ENCODE data around the gene SLIT3. TPM values are rescaled to one million over a fixed set of nuclear protein-coding genes. Genes with fewer than 3 reads are reported as not detected.

SLIT3 gene
- polyA plus RNA-seq, 6 donors from 2014 or later = not detected

GRCh38 chr5:168809218-168809617, 491.7 kb downstream of the SLIT3 start:
- Mint-ChIP-seq H3K27ac (no peak overlapping the region), H3K36me3 (no peaks in the 10 kb centered on the region), H3K9me3 (peaks cover 0 to 2% (median 0%) of the 10 kb centered on the region in 7 donors), H3K4me1 (no peaks in the 10 kb centered on the region), H3K4me3 (no peak overlapping the region), H3K27me3 (peaks cover 4 to 9% (median 8%) of the 10 kb centered on the region in 3 donors)
- no peak for DNase-seq
- ATAC-seq (ENCODE audit: low read depth in 2 of 2) = no peak

- peaks cover 0 to 2% (median 0%) of the 10 kb centered on the region in 7 donors for H3K9me3 Mint-ChIP-seq
- ATAC-seq (ENCODE audit: low read depth in 2 of 2) = no peak
- no peaks in the 10 kb centered on the region for H3K4me1 Mint-ChIP-seq
- peaks cover 4 to 18% (median 8%) of the 10 kb centered on the region in 3 donors for H3K27me3 Mint-ChIP-seq
- H3K36me3 Mint-ChIP-seq = no peaks in the 10 kb centered on the region
- no peak for DNase-seq
- H3K4me3 Mint-ChIP-seq = no peak overlapping the region
- H3K27ac Mint-ChIP-seq = no peak overlapping the region
These were observed 492.8 kb downstream of the SLIT3 start for GRCh38 chr5:168808051-168808616.

GRCh38 chr5:168807287-168807686, 493.7 kb downstream of the SLIT3 start:
- Mint-ChIP-seq H3K4me3 (no peak overlapping the region), H3K27ac (no peak overlapping the region), H3K27me3 (peaks cover 4 to 18% (median 8%) of the 10 kb centered on the region in 3 donors), H3K4me1 (no peaks in the 10 kb centered on the region), H3K36me3 (no peaks in the 10 kb centered on the region), H3K9me3 (peaks cover 0 to 2% (median 0%) of the 10 kb centered on the region in 7 donors)
- DNase-seq (no peak), ATAC-seq (ENCODE audit: low read depth in 2 of 2) (no peak)

GRCh38 chr5:168803541-168803940, 497.4 kb downstream of the SLIT3 start:
- peaks cover 0 to 5% (median 0%) of the 10 kb centered on the region in 7 donors for H3K9me3 Mint-ChIP-seq
- no peak for DNase-seq
- no peaks in the 10 kb centered on the region for H3K36me3 Mint-ChIP-seq
- no peak overlapping the region for H3K4me3 Mint-ChIP-seq
- H3K27ac Mint-ChIP-seq = no peak overlapping the region
- ATAC-seq (ENCODE audit: low read depth in 2 of 2) = no peak
- H3K27me3 Mint-ChIP-seq = peaks cover 2 to 18% (median 9%) of the 10 kb centered on the region in 3 donors
- no peaks in the 10 kb centered on the region for H3K4me1 Mint-ChIP-seq

- Mint-ChIP-seq H3K4me3 (no peak overlapping the region), H3K4me1 (no peaks in the 10 kb centered on the region), H3K36me3 (no peaks in the 10 kb centered on the region), H3K9me3 (peaks cover 0 to 5% (median 0%) of the 10 kb centered on the region in 7 donors), H3K27ac (no peak overlapping the region), H3K27me3 (peaks cover 0 to 18% (median 9%) of the 10 kb centered on the region in 3 donors)
- DNase-seq (no peak), ATAC-seq (ENCODE audit: low read depth in 2 of 2) (no peak)
These were observed 498.6 kb downstream of the SLIT3 start for GRCh38 chr5:168802337-168802736.

GRCh38 chr5:168801567-168801966, 499.4 kb downstream of the SLIT3 start:
- ATAC-seq (ENCODE audit: low read depth in 2 of 2) (no peak), DNase-seq (no peak)
- H3K27me3 Mint-ChIP-seq = peaks cover 2 to 18% (median 13%) of the 10 kb centered on the region in 3 donors
- H3K36me3 Mint-ChIP-seq = no peaks in the 10 kb centered on the region
- H3K27ac Mint-ChIP-seq = no peak overlapping the region
- no peaks in the 10 kb centered on the region for H3K4me1 Mint-ChIP-seq
- no peak overlapping the region for H3K4me3 Mint-ChIP-seq
- peaks cover 0 to 5% (median 0%) of the 10 kb centered on the region in 7 donors for H3K9me3 Mint-ChIP-seq

- Mint-ChIP-seq H3K27me3 (peaks cover 6 to 18% (median 11%) of the 10 kb centered on the region in 3 donors), H3K9me3 (peaks cover 0 to 5% (median 0%) of the 10 kb centered on the region in 7 donors), H3K4me1 (no peaks in the 10 kb centered on the region), H3K36me3 (no peaks in the 10 kb centered on the region), H3K27ac (no peak overlapping the region), H3K4me3 (no peak overlapping the region)
- DNase-seq (no peak), ATAC-seq (ENCODE audit: low read depth in 2 of 2) (no peak)
These were observed 500.2 kb downstream of the SLIT3 start for GRCh38 chr5:168800701-168801100.

- H3K4me1 Mint-ChIP-seq = no peaks in the 10 kb centered on the region
- H3K9me3 Mint-ChIP-seq = peaks cover 0 to 5% (median 0%) of the 10 kb centered on the region in 7 donors
- H3K36me3 Mint-ChIP-seq = no peaks in the 10 kb centered on the region
- ATAC-seq (ENCODE audit: low read depth in 2 of 2) (no peak), DNase-seq (no peak)
- H3K27me3 Mint-ChIP-seq = peaks cover 2 to 19% (median 6%) of the 10 kb centered on the region in 3 donors
- no peak overlapping the region for H3K27ac Mint-ChIP-seq
- H3K4me3 Mint-ChIP-seq = no peak overlapping the region
These were observed 502.6 kb downstream of the SLIT3 start for GRCh38 chr5:168798065-168799023.

GRCh38 chr5:168796593-168797580, 504.1 kb downstream of the SLIT3 start:
- H3K27ac Mint-ChIP-seq = no peak overlapping the region
- peaks cover 0 to 22% (median 6%) of the 10 kb centered on the region in 3 donors for H3K27me3 Mint-ChIP-seq
- no peak for ATAC-seq (ENCODE audit: low read depth in 2 of 2)
- no peak for DNase-seq
- no peaks in the 10 kb centered on the region for H3K4me1 Mint-ChIP-seq
- no peak overlapping the region for H3K4me3 Mint-ChIP-seq
- H3K9me3 Mint-ChIP-seq = peaks cover 0 to 5% (median 0%) of the 10 kb centered on the region in 7 donors
- H3K36me3 Mint-ChIP-seq = no peaks in the 10 kb centered on the region

GRCh38 chr5:168796000-168796399, 504.9 kb downstream of the SLIT3 start:
- H3K4me3 Mint-ChIP-seq = no peak overlapping the region
- H3K36me3 Mint-ChIP-seq = no peaks in the 10 kb centered on the region
- peaks cover 0 to 22% (median 6%) of the 10 kb centered on the region in 3 donors for H3K27me3 Mint-ChIP-seq
- no peaks in the 10 kb centered on the region for H3K9me3 Mint-ChIP-seq
- no peaks in the 10 kb centered on the region for H3K4me1 Mint-ChIP-seq
- ATAC-seq (ENCODE audit: low read depth in 2 of 2) (no peak), DNase-seq (no peak)
- H3K27ac Mint-ChIP-seq = no peak overlapping the region

GRCh38 chr5:168793841-168794837, 506.8 kb downstream of the SLIT3 start:
- peaks cover 0 to 18% (median 6%) of the 10 kb centered on the region in 3 donors for H3K27me3 Mint-ChIP-seq
- H3K4me3 Mint-ChIP-seq = no peak overlapping the region
- ATAC-seq (ENCODE audit: low read depth in 2 of 2) (no peak), DNase-seq (no peak)
- no peaks in the 10 kb centered on the region for H3K36me3 Mint-ChIP-seq
- no peaks in the 10 kb centered on the region for H3K9me3 Mint-ChIP-seq
- H3K27ac Mint-ChIP-seq = no peak overlapping the region
- no peaks in the 10 kb centered on the region for H3K4me1 Mint-ChIP-seq

GRCh38 chr5:168792678-168793077, 508.3 kb downstream of the SLIT3 start:
- no peaks in the 10 kb centered on the region for H3K36me3 Mint-ChIP-seq

More at GRCh38 chr5:168792678-168793077, 508.3 kb downstream of the SLIT3 start:
- no peak overlapping the region for H3K4me3 Mint-ChIP-seq
- H3K9me3 Mint-ChIP-seq = no peaks in the 10 kb centered on the region
- DNase-seq (no peak), ATAC-seq (ENCODE audit: low read depth in 2 of 2) (no peak)
- no peak overlapping the region for H3K27ac Mint-ChIP-seq
- peaks cover 0 to 18% (median 6%) of the 10 kb centered on the region in 3 donors for H3K27me3 Mint-ChIP-seq
- no peaks in the 10 kb centered on the region for H3K4me1 Mint-ChIP-seq
